Left kidney (tissue), 2 donors: ENCODE measurements around the gene PHYHIPL. TPM values are rescaled to one million over a fixed set of nuclear protein-coding genes. Genes with fewer than 3 reads are reported as not detected.

Experiments used
- DNase-seq: peaks from one replicate; pipeline ENCODE4 v3.0.0-alpha.2; 2013
- polyA plus RNA-seq: library from polyadenylated mRNA; unstranded; fragments of 120-200 nt; gene quantifications from one replicate; pipeline ENCODE4 v1.2.1, GENCODE V29; 2013; ENCODE audit not compliant: insufficient read length

Gene PHYHIPL
- polyA plus RNA-seq, 1 donor = 15.9 TPM

DNA sequence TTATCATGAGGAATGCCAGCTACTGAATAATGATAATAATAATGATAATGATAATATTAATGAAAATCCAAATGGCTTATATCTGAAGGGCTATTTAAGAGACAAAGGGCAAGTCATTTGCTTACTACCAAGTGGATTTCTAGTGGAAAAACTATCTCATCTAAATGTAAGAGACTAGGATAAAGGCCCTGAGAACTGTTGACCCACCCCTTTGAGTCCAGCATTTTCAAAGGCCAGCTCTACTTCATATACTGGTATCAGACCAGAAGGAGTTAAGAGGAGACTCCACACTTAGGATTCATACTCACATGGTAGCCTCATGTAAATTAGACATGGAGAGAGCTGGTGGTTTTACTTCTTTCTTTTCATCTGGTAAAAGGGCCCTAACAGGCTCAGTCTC, 76.0 kb downstream of the PHYHIPL start:
- no peak for DNase-seq

GRCh38 chr10:59255463-59255862, 79.0 kb downstream of the PHYHIPL start:
- DNase-seq = no peak

DNA sequence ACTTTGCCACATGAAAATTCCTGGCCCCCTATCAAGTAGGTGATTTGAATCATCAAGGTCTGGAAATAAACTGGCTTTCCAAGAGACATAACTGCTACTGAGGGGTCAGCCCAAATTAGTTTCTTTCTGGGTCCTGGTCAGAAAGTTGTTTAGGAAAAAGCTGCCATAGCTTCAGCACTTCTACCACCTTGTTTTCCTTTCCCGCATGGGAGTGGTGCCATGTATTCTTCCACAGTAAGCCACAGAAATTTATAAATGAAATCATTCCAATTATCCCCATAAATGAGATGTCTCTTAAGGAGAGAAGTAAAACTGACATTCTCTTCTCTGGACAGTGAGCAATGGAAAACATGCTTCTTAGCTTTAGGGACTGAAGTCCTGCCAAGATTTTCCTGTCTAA, 80.8 kb downstream of the PHYHIPL start:
- DNase-seq = no peak

DNA sequence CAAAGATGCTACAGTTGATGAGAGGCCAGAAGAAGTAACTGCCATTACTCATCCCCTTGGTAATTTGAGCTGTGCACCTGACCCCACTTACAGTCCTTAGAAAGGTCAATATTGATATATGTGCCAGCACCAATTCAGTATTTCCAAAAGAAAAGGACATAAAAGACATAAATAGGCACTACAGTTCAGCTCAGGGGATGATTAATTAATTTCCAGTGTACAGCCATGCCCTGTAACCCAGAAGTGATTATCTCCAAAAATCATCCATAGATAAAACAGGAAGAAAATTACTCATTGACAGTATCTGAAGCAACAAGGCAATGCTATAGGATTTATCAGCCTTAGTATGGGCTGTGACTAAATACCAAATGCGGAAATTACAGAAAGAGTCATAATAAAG, 82.4 kb downstream of the PHYHIPL start:
- no peak for DNase-seq

- no peak for DNase-seq
Observed at GRCh38 chr10:59265141-59265540, 88.7 kb downstream of the PHYHIPL start.

DNA sequence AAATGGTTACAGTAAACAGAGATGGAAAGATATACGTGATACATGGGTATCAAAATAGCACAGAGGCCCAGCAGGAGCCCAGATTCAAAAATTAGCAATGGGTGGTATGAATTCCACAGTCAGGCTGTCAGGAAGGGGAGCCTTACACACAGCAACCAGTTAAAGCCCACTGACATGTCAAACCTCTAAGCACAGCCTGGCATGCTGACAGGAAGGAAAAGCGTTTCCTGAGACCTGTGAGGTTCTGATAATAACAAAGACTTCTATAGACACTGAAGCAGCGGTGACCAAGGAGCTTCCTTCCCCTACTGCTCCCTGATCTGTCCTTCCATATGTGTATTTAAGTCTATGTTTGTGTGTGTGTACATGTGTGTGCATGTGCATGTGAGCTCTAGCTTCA, 89.9 kb downstream of the PHYHIPL start:
- DNase-seq = no peak

- DNase-seq = no peak
Observed at GRCh38 chr10:59268460-59268859, 92.0 kb downstream of the PHYHIPL start.

DNA sequence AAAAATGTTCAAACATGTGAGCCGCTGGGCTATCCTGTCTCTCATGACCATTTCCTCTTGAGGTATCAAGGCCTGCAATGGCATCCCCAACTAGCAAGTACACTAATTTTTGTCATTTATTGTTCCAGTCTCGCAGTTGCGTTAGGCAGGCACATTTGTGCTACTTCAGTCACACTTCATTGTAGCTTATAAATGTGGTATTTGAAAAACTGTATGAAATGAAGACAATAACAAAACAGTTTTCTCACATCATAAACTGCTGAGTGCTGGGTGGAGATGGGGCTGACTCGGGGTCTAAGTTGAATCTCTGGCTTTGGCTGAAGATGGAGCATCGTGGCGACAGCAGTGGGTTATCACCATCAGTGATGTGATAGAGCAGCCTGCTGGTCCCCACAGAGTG, 93.2 kb downstream of the PHYHIPL start:
- DNase-seq = no peak

GRCh38 chr10:59270492-59270891, 94.0 kb downstream of the PHYHIPL start:
- DNase-seq = no peak

DNA sequence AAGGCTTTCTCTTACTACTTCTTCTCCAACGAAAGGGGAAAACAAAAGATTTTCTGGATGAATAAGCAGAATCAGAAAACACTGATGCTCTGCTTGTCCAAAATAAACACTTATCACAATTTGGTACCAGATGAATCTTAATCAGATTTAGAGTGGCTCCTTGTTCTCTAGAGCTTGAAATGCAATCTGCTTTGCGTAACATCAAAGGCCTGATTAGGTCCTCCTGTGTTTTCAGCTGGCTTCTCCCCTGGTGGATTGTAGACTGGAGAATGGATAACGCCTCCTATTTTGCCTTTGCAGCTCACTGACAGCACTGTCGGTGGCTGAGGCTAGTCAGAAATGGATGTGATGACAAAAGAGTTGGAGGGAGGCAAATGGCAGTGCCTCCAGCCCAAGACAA, 94.7 kb downstream of the PHYHIPL start:
- no peak for DNase-seq

DNA sequence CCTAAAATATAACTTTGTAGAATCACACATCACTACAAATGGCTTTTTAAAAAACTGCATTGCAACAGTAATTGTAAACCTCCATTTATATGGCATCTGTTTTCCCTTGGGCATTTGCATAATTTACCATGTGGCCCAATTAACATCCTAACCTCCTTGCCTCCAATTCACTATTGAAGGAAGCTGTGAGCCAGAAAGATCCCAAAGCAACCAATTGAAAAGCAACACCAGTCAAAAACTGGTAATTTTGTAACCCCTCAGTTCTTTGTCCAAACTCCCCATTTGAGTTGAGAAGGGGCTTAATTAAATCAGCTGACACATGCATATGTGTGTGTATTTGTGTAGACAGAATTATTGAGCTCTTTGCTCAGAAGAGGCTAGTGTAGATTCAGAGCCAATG, 95.6 kb downstream of the PHYHIPL start:
- no peak for DNase-seq

DNA sequence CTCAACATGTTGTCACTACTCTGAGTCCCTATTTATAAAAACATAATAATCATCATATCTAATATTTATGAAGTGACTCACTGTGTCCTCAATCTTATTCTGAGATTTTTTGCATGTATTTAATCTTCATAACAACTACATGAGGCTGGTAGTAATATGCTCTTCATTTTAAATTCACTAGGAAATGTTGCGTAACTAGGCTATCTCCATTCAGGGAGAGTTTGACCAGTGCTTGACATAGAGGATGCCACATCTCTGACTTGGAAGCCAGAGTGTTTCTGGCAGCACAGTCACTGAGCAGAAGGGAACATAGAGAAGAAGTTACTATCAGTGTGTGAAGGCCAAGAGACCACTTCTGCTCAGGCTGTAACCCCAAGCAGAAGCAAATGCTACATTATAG, 97.0 kb downstream of the PHYHIPL start:
- no peak for DNase-seq

DNA sequence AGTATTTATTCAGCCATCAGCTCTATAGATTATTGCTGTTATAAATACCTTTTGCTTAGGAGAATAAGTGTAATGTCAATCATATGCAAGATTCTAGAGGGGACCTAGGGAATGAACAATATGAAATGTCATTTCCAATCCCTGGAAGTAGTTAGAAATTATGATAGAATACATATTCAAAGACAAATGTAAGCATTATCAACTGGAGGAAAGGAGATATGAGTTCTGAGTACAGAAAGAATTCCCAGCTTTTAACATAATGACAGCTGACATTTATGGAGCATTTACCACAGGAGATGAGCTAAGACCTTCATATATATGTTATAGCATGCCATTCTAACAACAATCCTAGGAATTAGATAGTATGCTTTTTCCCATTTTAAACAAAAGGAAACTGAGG, 99.7 kb downstream of the PHYHIPL start:
- no peak for DNase-seq

DNA sequence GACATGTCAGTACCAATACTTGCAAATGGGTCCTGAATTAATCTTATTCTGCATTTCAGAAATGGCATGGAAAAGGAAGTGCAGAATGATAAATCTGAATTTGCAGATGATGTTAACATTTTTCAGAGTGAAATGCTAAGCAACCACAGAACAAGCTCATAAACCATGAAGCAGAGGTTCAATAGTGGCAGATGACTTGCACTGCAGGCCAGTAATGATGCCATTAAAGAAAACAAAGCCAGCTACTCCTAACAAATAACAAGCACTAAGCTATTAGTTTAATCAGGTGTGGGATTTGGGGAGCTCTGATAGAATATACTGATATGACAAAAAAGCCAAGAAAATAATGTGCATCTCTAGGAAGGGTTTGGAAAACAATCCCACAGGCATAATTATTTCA, 100.5 kb downstream of the PHYHIPL start:
- no peak for DNase-seq

DNA sequence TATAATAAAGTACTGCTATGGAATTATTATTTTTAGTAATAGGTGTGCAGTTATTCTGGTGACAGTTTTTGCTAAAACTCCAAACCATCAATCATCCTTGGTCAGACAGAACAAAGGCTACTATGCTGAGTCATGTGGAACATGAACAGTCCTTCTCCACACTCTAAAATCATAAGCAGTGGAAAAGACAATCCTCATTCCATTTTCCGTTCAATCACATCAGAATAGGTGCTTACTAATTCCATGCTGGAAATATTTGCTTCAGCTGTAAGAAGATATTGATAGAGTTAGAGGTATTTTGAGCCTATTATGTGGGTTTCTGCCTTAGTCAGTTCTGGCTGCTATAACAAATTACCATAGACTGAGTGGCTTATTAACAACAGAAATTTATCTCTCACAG, 103.0 kb downstream of the PHYHIPL start:
- DNase-seq = no peak

DNA sequence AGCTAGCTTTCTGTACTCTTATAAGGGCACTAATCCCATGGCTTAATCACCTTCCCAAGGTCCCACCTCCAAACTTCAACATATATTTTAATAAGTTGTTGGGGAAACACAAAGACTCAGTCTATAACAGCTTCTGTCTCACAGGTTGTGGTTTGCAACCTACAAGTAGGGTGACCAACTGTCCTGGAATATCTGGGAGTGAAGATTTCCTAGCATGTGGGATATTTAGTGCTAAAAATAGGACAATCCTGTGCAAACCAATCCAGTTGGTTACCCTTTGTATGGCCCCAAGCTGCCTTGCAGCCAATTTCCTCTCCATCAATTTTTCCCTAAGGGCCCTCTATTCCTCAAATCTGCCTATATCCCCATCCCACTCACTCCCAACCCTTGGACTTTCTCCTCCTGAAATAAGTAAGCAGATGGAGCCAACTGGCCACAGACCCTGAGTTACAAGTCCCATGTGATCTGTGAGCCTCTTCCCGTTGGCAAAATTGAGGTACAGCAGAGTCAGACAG, 103.6 kb downstream of the PHYHIPL start:
- no peak for DNase-seq

DNA sequence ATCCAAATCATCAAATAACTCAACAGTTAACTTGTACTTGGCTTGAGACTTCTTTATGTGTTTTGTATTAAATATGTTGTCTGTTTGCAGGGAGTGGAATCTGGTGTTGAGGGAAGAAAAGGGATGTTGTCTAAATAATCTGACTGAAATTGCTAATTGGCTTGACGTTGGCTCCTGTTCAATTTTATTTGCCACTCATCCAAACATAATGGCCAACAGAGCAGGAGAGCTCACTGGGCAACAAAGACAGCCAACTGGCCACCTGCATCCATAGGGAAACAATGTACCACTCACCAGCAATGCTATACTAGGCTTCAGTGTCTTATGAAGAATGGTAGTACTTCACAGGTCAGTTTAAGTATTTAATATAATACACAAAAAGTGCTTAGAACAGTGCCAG, 105.4 kb downstream of the PHYHIPL start:
- no peak for DNase-seq

GRCh38 chr10:59283456-59284091, 107.1 kb downstream of the PHYHIPL start:
- no peak for DNase-seq

GRCh38 chr10:59284118-59284975, 107.9 kb downstream of the PHYHIPL start:
- no peak for DNase-seq

DNA sequence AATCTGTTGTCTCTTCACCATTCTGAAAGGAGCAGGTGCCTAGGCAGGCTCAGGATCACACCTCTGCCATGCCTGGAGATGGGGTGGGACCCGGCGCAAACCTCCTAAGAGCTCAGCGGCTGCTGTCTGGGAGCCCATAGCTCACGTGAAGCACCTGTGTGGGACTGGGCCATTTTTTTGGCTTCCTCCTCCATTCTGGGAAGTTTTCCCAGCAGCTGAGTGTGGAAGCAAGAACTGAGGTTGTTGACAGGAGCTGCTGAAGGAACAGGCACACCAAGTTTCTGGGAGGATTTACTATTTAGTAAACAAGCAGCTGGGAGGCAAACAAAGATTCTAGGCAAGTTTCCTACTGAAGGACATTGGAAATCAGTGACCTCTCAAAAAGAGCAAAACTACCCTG, 108.6 kb downstream of the PHYHIPL start:
- DNase-seq = no peak

GRCh38 chr10:59285848-59286247, 109.4 kb downstream of the PHYHIPL start:
- DNase-seq = no peak

DNA sequence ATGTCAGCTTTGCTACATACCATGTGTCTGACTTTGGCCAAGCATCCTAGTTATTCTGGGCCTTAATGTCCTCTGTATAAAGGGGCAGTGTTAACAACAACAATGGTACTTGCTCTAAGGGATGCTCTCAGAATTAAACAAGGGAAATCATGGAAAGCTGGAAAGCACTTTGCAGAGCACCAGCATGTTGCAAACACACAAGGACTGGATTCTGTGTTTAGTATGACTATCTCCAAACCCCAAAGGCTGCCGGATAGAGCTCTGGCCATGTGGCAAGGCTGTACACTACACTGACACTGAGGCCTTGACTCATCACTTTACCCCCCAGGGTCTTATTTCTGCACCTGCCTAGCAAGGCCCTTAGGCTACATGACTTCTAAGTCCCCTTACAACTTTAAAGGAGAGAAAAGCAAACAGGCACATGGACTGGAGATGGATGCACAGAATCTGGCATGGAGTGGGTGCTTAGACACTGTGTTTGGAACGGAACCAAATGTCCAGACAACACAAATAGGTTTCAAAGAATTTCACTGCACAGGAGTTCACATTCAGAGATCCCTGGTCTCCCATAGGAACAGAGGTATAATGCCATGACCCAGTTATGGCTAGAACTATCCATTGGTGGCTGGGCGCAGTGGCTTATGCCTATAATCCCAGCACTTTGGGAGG, 111.3 kb downstream of the PHYHIPL start:
- no peak for DNase-seq

GRCh38 chr10:59289853-59290252, 113.4 kb downstream of the PHYHIPL start:
- no peak for DNase-seq
